Stimulated activated CD4-positive, alpha-beta T cell treated with anti-CD3 and anti-CD28 coated beads, Interleukin-1b, Interleukin-23, amount 100 ng/mL, for 24 hours (primary cell): ENCODE measurements around the gene DHRS4L2.
A peak's percentile ranks its signal among the peaks of the same experiment; 100 is the strongest.

Source experiments
- DNase-seq, 4 experiments: peaks; one replicate each; pipeline ENCODE4 v3.0.0-alpha.2; 2020; ENCODE audit warnings: low read depth in 4 of 4, low spot score in 1 of 4

Gene DHRS4L2

GRCh38 chr14:24051789-24052655 is 63.3 kb downstream of the DHRS4L2 start, which contains the start of gene CARMIL3:
CARMIL3 (plus strand) TSS chr14:24052009; CDS start chr14:24052154, 145 bp downstream.
- peak in 2 of 4 experiments; percentile 37 to 47 for DNase-seq

- peak in 3 of 4 experiments; percentile 42 to 58 (median 50) for DNase-seq
Observed at GRCh38 chr14:24052656-24053547, 64.2 kb downstream of the DHRS4L2 start.

GRCh38 chr14:24053548-24054323 is 65.0 kb downstream of the DHRS4L2 start:
- DNase-seq, result no peak

GRCh38 chr14:24054324-24054641 is 65.6 kb downstream of the DHRS4L2 start:
- DNase-seq, result no peak

GRCh38 chr14:24054646-24055045 is 65.9 kb downstream of the DHRS4L2 start:
- DNase-seq, result no peak
